Activated CD4-positive, alpha-beta T cell treated with anti-CD3 and anti-CD28 coated beads for 36 hours (primary cell): ENCODE data around the gene SH2D5. TPM values are rescaled to one million over a fixed set of nuclear protein-coding genes. Genes with fewer than 3 reads are reported as not detected.
"Not testable (repeated sequence)": the region's sequence is repeated elsewhere in the genome, so short reads cannot be mapped to it uniquely, and the experiment has no call there.

Experiments used
- ATAC-seq: fragments of 200-7000 bp; cut with Tn5 transposase; one replicate; pipeline ENCODE4 v1.10.0; 2021; ENCODE audit warnings: mild to moderate bottlenecking, moderate library complexity
- CTCF ChIA-PET: fragments of 350-600 bp; sonication (Branson Sonifier 250); formaldehyde crosslinking; loops from one replicate; lab custom pipeline; 2021; ENCODE audit warnings: antibody characterized with exemption; lab: Charles Lee
- POLR2A ChIA-PET: fragments of 350-600 bp; sonication (Branson Sonifier 250); formaldehyde crosslinking; loops from one replicate; lab custom pipeline; 2021; ENCODE audit warnings: antibody characterized with exemption, inconsistent platforms; lab: Charles Lee
- DNase-seq: peaks from one replicate; pipeline ENCODE4 v3.0.0-alpha.2; 2020
- H3K27ac Mint-ChIP-seq: one replicate; pipeline ENCODE4 v1.8.0; 2021; ENCODE audit warnings: mixed read lengths
- H3K27me3 Mint-ChIP-seq: one replicate; pipeline ENCODE4 v1.8.0; 2021; ENCODE audit warnings: mixed read lengths
- H3K36me3 Mint-ChIP-seq: one replicate; pipeline ENCODE4 v1.8.0; 2021; ENCODE audit warnings: low read depth, mixed read lengths
- H3K4me1 Mint-ChIP-seq: one replicate; pipeline ENCODE4 v1.8.0; 2021; ENCODE audit warnings: mixed read lengths
- H3K4me3 Mint-ChIP-seq: one replicate; pipeline ENCODE4 v1.8.0; 2021; ENCODE audit warnings: mild to moderate bottlenecking, moderate library complexity, mixed read lengths
- H3K9me3 Mint-ChIP-seq: one replicate; pipeline ENCODE4 v1.8.0; 2021; ENCODE audit warnings: low read depth, mixed read lengths
- intact Hi-C, 2 experiments: fragments of 100-400 bp; cut with DNase I in 1 of 2; cut with micrococcal nuclease in 1 of 2; formaldehyde crosslinking; loops; one replicate each; pipeline versions ENCODE4 v1.14.2 to v1.15.1; 2022 to 2024; cut with DNase I, micrococcal nuclease
- total RNA-seq, 2 experiments: library from RNA; stranded (reverse); gene quantifications; one replicate each; pipeline ENCODE4 v1.2.3, GENCODE V29; 2021

Gene SH2D5
- total RNA-seq, 2 experiments from 2014 or later: 0.32 to 0.51 TPM

- ATAC-seq (no peak), DNase-seq (no peak)
- Mint-ChIP-seq H3K36me3 (no peaks in the 10 kb centered on the region), H3K27me3 (peaks cover 4% of the 10 kb centered on the region), H3K9me3 (no peaks in the 10 kb centered on the region), H3K27ac (no peak overlapping the region), H3K4me1 (no peaks in the 10 kb centered on the region), H3K4me3 (no peak overlapping the region)
- intact Hi-C loops: no loop called here
- ChIA-PET POLR2A (no interaction called here), CTCF (no interaction called here)
Observed at GRCh38 chr1:20685741-20686140, 46.8 kb downstream of the SH2D5 start.

GRCh38 chr1:20685099-20685662 is 47.3 kb downstream of the SH2D5 start:
- Mint-ChIP-seq H3K4me3 (no peak overlapping the region), H3K36me3 (no peaks in the 10 kb centered on the region), H3K4me1 (no peaks in the 10 kb centered on the region), H3K9me3 (no peaks in the 10 kb centered on the region), H3K27ac (no peak overlapping the region), H3K27me3 (peaks cover 4% of the 10 kb centered on the region)
- ChIA-PET POLR2A (no interaction called here), CTCF (interaction anchor here (1.1 kb wide), 1 partner anchor 43 kb away, joined by 3 read pairs; no protein-coding TSS in a partner anchor)
- intact Hi-C loops: no loop called here
- ATAC-seq (no peak), DNase-seq (no peak)

GRCh38 chr1:20684651-20685050 is 47.9 kb downstream of the SH2D5 start:
- no peaks in the 10 kb centered on the region for H3K4me1 Mint-ChIP-seq
- H3K27ac Mint-ChIP-seq: no peak overlapping the region
- intact Hi-C loops: no loop called here
- no peak for DNase-seq
- H3K4me3 Mint-ChIP-seq: no peak overlapping the region
- CTCF ChIA-PET: interaction anchor here (1.1 kb wide), 1 partner anchor 43 kb away, joined by 3 read pairs; no protein-coding TSS in a partner anchor
- H3K27me3 Mint-ChIP-seq: peaks cover 4% of the 10 kb centered on the region
- ATAC-seq: no peak
- POLR2A ChIA-PET: no interaction called here
- no peaks in the 10 kb centered on the region for H3K36me3 Mint-ChIP-seq
- no peaks in the 10 kb centered on the region for H3K9me3 Mint-ChIP-seq

- DNase-seq (no peak), ATAC-seq (no peak)
- CTCF ChIA-PET: interaction anchor here (1.1 kb wide), 1 partner anchor 44 kb away, joined by 3 read pairs; no protein-coding TSS in a partner anchor
- Mint-ChIP-seq H3K9me3 (no peaks in the 10 kb centered on the region), H3K4me3 (no peak overlapping the region), H3K4me1 (no peaks in the 10 kb centered on the region), H3K36me3 (no peaks in the 10 kb centered on the region), H3K27me3 (peaks cover 7% of the 10 kb centered on the region), H3K27ac (no peak overlapping the region)
- POLR2A ChIA-PET: no interaction called here
- intact Hi-C loops: no loop called here
Observed at GRCh38 chr1:20684050-20684620, 48.4 kb downstream of the SH2D5 start.

GRCh38 chr1:20683614-20684013 is 48.9 kb downstream of the SH2D5 start:
- Mint-ChIP-seq H3K4me3 (no peak overlapping the region), H3K36me3 (no peaks in the 10 kb centered on the region), H3K4me1 (peaks cover 1% of the 10 kb centered on the region), H3K27me3 (peaks cover 7% of the 10 kb centered on the region), H3K9me3 (no peaks in the 10 kb centered on the region), H3K27ac (no peak overlapping the region)
- ATAC-seq (no peak), DNase-seq (no peak)
- ChIA-PET POLR2A (no interaction called here), CTCF (no interaction called here)
- intact Hi-C loops: no loop called here

GRCh38 chr1:20682571-20683236 is 49.8 kb downstream of the SH2D5 start:
- no peak for DNase-seq
- Mint-ChIP-seq H3K36me3 (no peaks in the 10 kb centered on the region), H3K27ac (no peak overlapping the region), H3K4me3 (no peak overlapping the region), H3K4me1 (peaks cover 5% of the 10 kb centered on the region), H3K27me3 (peaks cover 9% of the 10 kb centered on the region), H3K9me3 (peaks cover 3% of the 10 kb centered on the region)
- ChIA-PET POLR2A (no interaction called here), CTCF (interaction anchor here (1.2 kb wide), 1 partner anchor 13 kb away, joined by 4 read pairs; no protein-coding TSS in a partner anchor)
- intact Hi-C loops: no loop called here
- no peak for ATAC-seq

GRCh38 chr1:20681999-20682398 is 50.5 kb downstream of the SH2D5 start:
- intact Hi-C loops: no loop called here
- ChIA-PET POLR2A (no interaction called here), CTCF (interaction anchor here (1.2 kb wide), 1 partner anchor 14 kb away, joined by 4 read pairs; no protein-coding TSS in a partner anchor)
- ATAC-seq: no peak
- H3K36me3 Mint-ChIP-seq: no peaks in the 10 kb centered on the region
- H3K4me1 Mint-ChIP-seq: peaks cover 5% of the 10 kb centered on the region
- H3K27ac Mint-ChIP-seq: no peak overlapping the region
- H3K4me3 Mint-ChIP-seq: no peak overlapping the region
- H3K27me3 Mint-ChIP-seq: peaks cover 10% of the 10 kb centered on the region
- H3K9me3 Mint-ChIP-seq: peaks cover 7% of the 10 kb centered on the region
- no peak for DNase-seq

GRCh38 chr1:20680269-20680668 is 52.2 kb downstream of the SH2D5 start:
- intact Hi-C loops: no loop called here
- peaks cover 13% of the 10 kb centered on the region for H3K27me3 Mint-ChIP-seq
- POLR2A ChIA-PET: no interaction called here
- H3K36me3 Mint-ChIP-seq: no peaks in the 10 kb centered on the region
- CTCF ChIA-PET: interaction anchor here (0.6 kb wide), 1 partner anchor 17 kb away, joined by 3 read pairs; no protein-coding TSS in a partner anchor
- ATAC-seq (no peak), DNase-seq (no peak)
- H3K4me1 Mint-ChIP-seq: peaks cover 5% of the 10 kb centered on the region
- peaks cover 7% of the 10 kb centered on the region for H3K9me3 Mint-ChIP-seq
- H3K27ac Mint-ChIP-seq: no peak overlapping the region
- H3K4me3 Mint-ChIP-seq: no peak overlapping the region

- intact Hi-C loops: no loop called here
Observed at GRCh38 chr1:20678599-20678998, 53.9 kb downstream of the SH2D5 start.

GRCh38 chr1:20673626-20674025 is 58.9 kb downstream of the SH2D5 start:
- not testable (repeated sequence) for H3K36me3 Mint-ChIP-seq

More at GRCh38 chr1:20678599-20678998, 53.9 kb downstream of the SH2D5 start:
- H3K36me3 Mint-ChIP-seq: no peaks in the 10 kb centered on the region
- no peak overlapping the region for H3K27ac Mint-ChIP-seq
- no peak overlapping the region for H3K4me3 Mint-ChIP-seq
- ChIA-PET CTCF (interaction anchor here (0.6 kb wide), 1 partner anchor 41 kb away, joined by 3 read pairs; no protein-coding TSS in a partner anchor), POLR2A (no interaction called here)
- DNase-seq: no peak
- peaks cover 10% of the 10 kb centered on the region for H3K27me3 Mint-ChIP-seq
- peaks cover 5% of the 10 kb centered on the region for H3K4me1 Mint-ChIP-seq
- no peak for ATAC-seq
- peaks cover 7% of the 10 kb centered on the region for H3K9me3 Mint-ChIP-seq

GRCh38 chr1:20672265-20672632 is 60.3 kb downstream of the SH2D5 start:
- intact Hi-C loops: no loop called here
- ChIA-PET POLR2A (no interaction called here), CTCF (no interaction called here)
- Mint-ChIP-seq H3K27me3 (peaks cover 10% of the 10 kb centered on the region), H3K9me3 (peaks cover 2% of the 10 kb centered on the region), H3K4me1 (no peaks in the 10 kb centered on the region), H3K4me3 (no peak overlapping the region), H3K27ac (no peak overlapping the region), H3K36me3 (no peaks in the 10 kb centered on the region)
- DNase-seq (no peak), ATAC-seq (no peak)

More at GRCh38 chr1:20673626-20674025, 58.9 kb downstream of the SH2D5 start:
- peaks cover 13% of the 10 kb centered on the region for H3K27me3 Mint-ChIP-seq
- H3K9me3 Mint-ChIP-seq, H3K4me3 Mint-ChIP-seq, H3K27ac Mint-ChIP-seq, H3K4me1 Mint-ChIP-seq, intact Hi-C loops, POLR2A ChIA-PET, ATAC-seq, DNase-seq: not testable (repeated sequence)
- CTCF ChIA-PET: interaction anchor here (1.0 kb wide), 1 partner anchor 23 kb away, joined by 4 read pairs; no protein-coding TSS in a partner anchor
